Gastroesophageal sphincter (tissue), 4 donors: ENCODE measurements around the gene CTDSP1. TPM values are rescaled to one million over a fixed set of nuclear protein-coding genes. Genes with fewer than 3 reads are reported as not detected.

ENCODE experiments used
- ATAC-seq: fragments of 150-250 bp; one replicate; pipeline ENCODE4 v1.9.1; 2016; ENCODE audit warnings: mild to moderate bottlenecking, moderate library complexity
- H3K27ac ChIP-seq, 4 donors: fragments of 200-600 bp; sonication (generic) in 3 of 4; 1 replicate in 3 of 4; 2 replicates in 1 of 4; pipeline ENCODE4 v1.5.1; 2016 to 2019
- H3K27me3 ChIP-seq: fragments of 200-600 bp; sonication (generic); one replicate; pipeline ENCODE4 v1.5.1; 2019
- H3K36me3 ChIP-seq, 2 donors: fragments of 200-600 bp; sonication (generic); one replicate each; pipeline ENCODE4 v1.5.1; 2019; ENCODE audit warnings: control low read depth in 1 of 2
- H3K4me1 ChIP-seq, 3 donors: fragments of 200-600 bp; sonication (generic); 1 replicate in 2 of 3; 2 replicates in 1 of 3; pipeline ENCODE4 v1.5.1; 2016 to 2019; ENCODE audit warnings: control low read depth in 2 of 3
- H3K4me3 ChIP-seq, 2 donors: fragments of 200-600 bp; sonication (generic); one replicate each; pipeline ENCODE4 v1.5.1; 2019; ENCODE audit warnings: mild to moderate bottlenecking in 1 of 2, moderate library complexity in 1 of 2
- H3K9me3 ChIP-seq, 3 donors: fragments of 200-600 bp; sonication (generic); one replicate each; pipeline ENCODE4 v1.5.1; 2017 to 2019; ENCODE audit warnings: control low read depth in 2 of 3
- CTCF ChIP-seq, 4 experiments: fragments of 200-600 bp in 2 of 4; fragments of 450-650 bp in 2 of 4; sonication (generic) in 1 of 4; IDR thresholded peaks; one replicate each; pipeline ENCODE4 v1.5.1; 2017 to 2019; ENCODE audit warnings: antibody characterized with exemption in 4 of 4, mild to moderate bottlenecking in 2 of 4, moderate library complexity in 2 of 4
- EP300 ChIP-seq: sonication (generic); formaldehyde crosslinking; IDR thresholded peaks from one replicate; pipeline ENCODE4 v1.6.1; 2017; ENCODE audit warnings: antibody characterized with exemption, mild to moderate bottlenecking
- POLR2A ChIP-seq, 2 donors: fragments of 450-650 bp; IDR thresholded peaks; one replicate each; pipeline ENCODE4 v1.6.1; 2017; ENCODE audit warnings: antibody characterized with exemption in 2 of 2, mild to moderate bottlenecking in 2 of 2, moderate library complexity in 1 of 2
- POLR2AphosphoS5 ChIP-seq: sonication (generic); formaldehyde crosslinking; IDR thresholded peaks from one replicate; pipeline ENCODE4 v1.6.1; 2017; ENCODE audit warnings: antibody characterized with exemption
- WGBS, 2 donors: methylation state at CpG; one replicate each; pipeline ENCODE4 v1.1.5; 2018; ENCODE audit warnings: low coverage in 1 of 2; 5-methylcytosine and 5-hydroxymethylcytosine counted together
- total RNA-seq, 4 donors: library from RNA; depleted of rRNA; stranded (reverse); fragments of >200 nt; gene quantifications; one replicate each; pipeline ENCODE4 v1.1.0, GENCODE V29; 2016

Gene CTDSP1
- total RNA-seq, 4 donors from 2014 or later, result 121 to 159 (median 136) TPM

- Histone ChIP-seq H3K27ac (peak within 1 kb of the TSS in 1 of 4 donors; percentile 24), H3K4me1 (no peaks in the 10 kb centered on the region), H3K4me3 (peak within 1 kb of the TSS in 1 of 2 donors; percentile 22), H3K9me3 (no peaks in the 10 kb centered on the region), H3K27me3 (no peaks in the 10 kb centered on the region), H3K36me3 (no peaks in the 10 kb centered on the region)
- peak; percentile 78 for ATAC-seq
- TF ChIP-seq EP300 (no peak), CTCF (IDR thresholded peaks at IDR 0.05) (no peak), POLR2A (IDR thresholded peaks at IDR 0.05) (peak; percentile 29 to 33)
- WGBS, 2 donors, result 74 to 94% methylated on average over 4 to 7 of the region's 13 CpGs
Measured at GRCh38 chr2:218381916-218382366, 17.7 kb upstream of the CTDSP1 start, which contains the start of gene SLC11A1. TSS of gene SLC11A1 (plus strand) at chr2:218382273. CDS start at chr2:218382369, 96 bp downstream.

- no peaks in the 10 kb centered on the region for H3K36me3 ChIP-seq
- H3K27ac ChIP-seq, result peak overlapping the region in 1 of 4 donors; percentile 24
- no peaks in the 10 kb centered on the region for H3K27me3 ChIP-seq
- H3K9me3 ChIP-seq, result no peaks in the 10 kb centered on the region
- ATAC-seq, result no peak
- 97% methylated on average over 6 of the region's 6 CpGs; no CpG with 5 or more reads in 1 of the 2 donors for WGBS, 2 donors
- H3K4me3 ChIP-seq, result peak overlapping the region in 1 of 2 donors; percentile 22
- peaks cover 0 to 8% (median 0%) of the 10 kb centered on the region in 3 donors for H3K4me1 ChIP-seq
- no peak for TF ChIP-seq POLR2A (IDR thresholded peaks at IDR 0.05)
- no peak for TF ChIP-seq EP300
- no peak for TF ChIP-seq CTCF (IDR thresholded peaks at IDR 0.05)
- no peak for TF ChIP-seq POLR2AphosphoS5
Measured at GRCh38 chr2:218382785-218383184, 16.9 kb upstream of the CTDSP1 start.

DNA sequence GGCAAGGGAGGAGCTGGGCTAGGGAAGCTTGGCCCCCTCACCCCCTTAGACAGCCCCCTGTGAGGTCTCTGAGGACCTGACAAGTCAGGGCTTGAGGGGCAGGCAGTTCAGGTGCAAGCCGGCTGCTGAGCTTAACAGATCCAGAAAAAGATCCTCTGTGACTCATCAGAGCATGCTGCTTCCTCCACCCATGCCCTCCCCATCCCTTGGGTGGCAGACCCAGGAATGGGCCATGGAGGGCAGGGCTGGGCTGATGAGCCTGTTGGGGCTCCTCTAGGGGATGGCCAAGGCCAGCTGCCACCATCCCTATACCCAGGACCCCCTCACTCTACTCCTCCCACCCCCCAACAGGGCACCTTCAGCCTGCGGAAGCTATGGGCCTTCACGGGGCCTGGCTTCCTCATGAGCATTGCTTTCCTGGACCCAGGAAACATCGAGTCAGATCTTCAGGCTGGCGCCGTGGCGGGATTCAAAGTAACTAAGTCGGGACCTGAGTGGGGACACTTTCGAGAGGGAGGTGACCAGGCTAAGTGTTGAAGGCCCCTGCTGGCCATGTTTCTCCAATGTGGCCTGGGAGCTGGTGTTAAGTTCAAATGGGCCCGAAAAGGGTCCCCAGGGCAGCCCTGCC is 15.7 kb upstream of the CTDSP1 start:
- Histone ChIP-seq H3K4me1 (peaks cover 0 to 11% (median 0%) of the 10 kb centered on the region in 3 donors), H3K36me3 (no peaks in the 10 kb centered on the region), H3K27ac (no peak overlapping the region), H3K9me3 (no peaks in the 10 kb centered on the region), H3K4me3 (peak overlapping the region in 1 of 2 donors; percentile 22), H3K27me3 (no peaks in the 10 kb centered on the region)
- WGBS, 2 donors, result 83 to 95% methylated on average over 1 to 4 of the region's 10 CpGs
- ATAC-seq, result no peak
- TF ChIP-seq EP300, result no peak

GRCh38 chr2:218384975-218385374 is 14.7 kb upstream of the CTDSP1 start:
- 80 to 90% methylated on average over 1 to 2 of the region's 9 CpGs for WGBS, 2 donors
- peaks cover 0 to 11% (median 0%) of the 10 kb centered on the region in 3 donors for H3K4me1 ChIP-seq
- no peak for ATAC-seq
- H3K27me3 ChIP-seq, result no peaks in the 10 kb centered on the region
- H3K36me3 ChIP-seq, result no peaks in the 10 kb centered on the region
- TF ChIP-seq EP300 (no peak), POLR2AphosphoS5 (no peak), CTCF (IDR thresholded peaks at IDR 0.05) (no peak), POLR2A (IDR thresholded peaks at IDR 0.05) (no peak)
- H3K27ac ChIP-seq, result no peak overlapping the region
- no peaks in the 10 kb centered on the region for H3K9me3 ChIP-seq
- no peak overlapping the region for H3K4me3 ChIP-seq

GRCh38 chr2:218386505-218387368 is 12.9 kb upstream of the CTDSP1 start:
- no peak for ATAC-seq
- Histone ChIP-seq H3K27ac (peak overlapping the region in 1 of 4 donors; percentile 10), H3K4me1 (peaks cover 0 to 11% (median 0%) of the 10 kb centered on the region in 3 donors), H3K36me3 (no peaks in the 10 kb centered on the region), H3K4me3 (peak overlapping the region in 1 of 2 donors; percentile 41), H3K9me3 (no peaks in the 10 kb centered on the region), H3K27me3 (no peaks in the 10 kb centered on the region)
- no peak for TF ChIP-seq EP300
- WGBS, 2 donors, result 45 to 72% methylated on average over 5 to 13 of the region's 23 CpGs
